Right lobe of liver (tissue), 4 donors: ENCODE data around the gene EFNA4.

Experiments used
- CTCF ChIP-seq, 4 donors: fragments of 200-600 bp in 3 of 4; fragments of 450-650 bp in 1 of 4; IDR thresholded peaks; one replicate each; pipeline versions ENCODE4 v1.5.1 to v1.8.0; 2016 to 2022; ENCODE audit warnings: antibody characterized with exemption in 4 of 4, mild to moderate bottlenecking in 2 of 4
- POLR2A ChIP-seq: fragments of 450-650 bp; IDR thresholded peaks from one replicate; pipeline ENCODE4 v1.6.1; 2017; ENCODE audit warnings: antibody characterized with exemption, mild to moderate bottlenecking
- donor health status: DM: no; HTN: no; CAD: no.
- donor health status: DM: no; HTN: no; CAD: no.
- donor health status: DM: no; HTN: yes; CAD: no.

DNA sequence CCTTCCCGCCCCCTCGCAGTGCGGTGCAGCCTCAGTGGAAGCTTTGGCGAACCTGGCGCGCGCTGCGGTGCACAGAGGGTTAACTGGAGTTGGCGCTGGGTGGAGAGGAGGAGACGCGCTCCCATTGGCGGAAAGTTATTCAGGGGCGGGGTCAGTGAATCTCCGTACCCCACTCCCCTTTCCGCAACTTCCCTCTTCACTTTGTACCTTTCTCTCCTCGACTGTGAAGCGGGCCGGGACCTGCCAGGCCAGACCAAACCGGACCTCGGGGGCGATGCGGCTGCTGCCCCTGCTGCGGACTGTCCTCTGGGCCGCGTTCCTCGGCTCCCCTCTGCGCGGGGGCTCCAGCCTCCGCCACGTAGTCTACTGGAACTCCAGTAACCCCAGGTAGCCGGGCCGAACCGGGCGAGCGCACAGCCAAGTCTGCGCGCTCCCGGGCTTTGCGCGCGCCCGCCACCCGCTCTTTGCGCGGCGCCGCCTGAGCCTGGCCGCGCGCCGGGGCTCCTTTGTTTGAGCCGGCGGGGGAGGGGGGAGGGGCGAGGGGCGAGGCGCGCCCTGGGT lies at the start of gene EFNA4:
- TF ChIP-seq CTCF (IDR thresholded peaks at IDR 0.05): no peak
- peak; percentile 60 for TF ChIP-seq POLR2A
